IMR-90 (cell line): Measurements from ENCODE around the gene SPHK2. TPM values are rescaled to one million over a fixed set of nuclear protein-coding genes. Genes with fewer than 3 reads are reported as not detected.

Source experiments
- ATAC-seq: fragments of 200-7000 bp; cut with Tn5 transposase; 2 replicates; pipeline ENCODE4 v1.9.1; 2020; ENCODE audit warnings: low read depth, mild to moderate bottlenecking, moderate library complexity
- BruUV-seq: library from RNA; stranded (reverse); fragments of 400-500 nt; replicated peaks from 2 replicates; lab custom pipeline; 2021; lab: Mats Ljungman, UMichigan
- CTCF ChIA-PET: fragments of 300-600 bp; formaldehyde crosslinking; extraction: SDS; loops from one replicate; lab custom pipeline; 2021; ENCODE audit warnings: antibody characterized with exemption; lab: Yijun Ruan, JAX
- POLR2A ChIA-PET: fragments of 300-600 bp; sonication (Branson Sonifier 250); formaldehyde crosslinking; loops from one replicate; lab custom pipeline; 2022; ENCODE audit warnings: antibody characterized with exemption; ENCODE audit not compliant: unreplicated experiment; lab: Charles Lee
- DNase-seq: peaks from one replicate; pipeline ENCODE4 v3.0.0; 2013
- H2AFZ ChIP-seq: replicated peaks from 2 replicates; pipeline ENCODE3; 2013; ENCODE audit warnings: low read length, mild to moderate bottlenecking; ENCODE audit not compliant: poor library complexity
- H2AK5ac ChIP-seq: 2 replicates; pipeline ENCODE4 v1.6.1; 2013; ENCODE audit warnings: low read depth, low read length, inconsistent platforms
- H2AK9ac ChIP-seq: replicated peaks from 2 replicates; pipeline ENCODE3; 2013; ENCODE audit warnings: mild to moderate bottlenecking, low read depth, low read length, moderate library complexity; ENCODE audit not compliant: poor library complexity
- H2BK120ac ChIP-seq: 2 replicates; pipeline ENCODE4 v1.6.1; 2013; ENCODE audit warnings: low read depth, low read length, inconsistent platforms
- H2BK15ac ChIP-seq: 3 replicates; pipeline ENCODE4 v1.6.1; 2013; ENCODE audit warnings: low read depth, low read length, inconsistent platforms
- H2BK20ac ChIP-seq: 2 replicates; pipeline ENCODE4 v1.6.1; 2013; ENCODE audit warnings: low read depth, mild to moderate bottlenecking, inconsistent platforms, low read length, moderate library complexity
- H2BK5ac ChIP-seq: 2 replicates; pipeline ENCODE4 v1.6.1; 2013; ENCODE audit warnings: mild to moderate bottlenecking, low read depth, low read length, inconsistent platforms; ENCODE audit not compliant: poor library complexity, severe bottlenecking
- H3K14ac ChIP-seq: replicated peaks from 2 replicates; pipeline ENCODE4 v1.6.1; 2013; ENCODE audit warnings: low read depth, low read length, inconsistent platforms
- H3K18ac ChIP-seq: 2 replicates; pipeline ENCODE4 v1.6.1; 2013; ENCODE audit warnings: low read depth, low read length, control low read depth
- H3K23ac ChIP-seq: 2 replicates; pipeline ENCODE4 v1.6.1; 2013; ENCODE audit warnings: low read depth, low read length, inconsistent platforms
- H3K27ac ChIP-seq: 2 replicates; pipeline ENCODE4 v1.5.1; 2013; ENCODE audit warnings: mild to moderate bottlenecking, control low read depth, low read length; ENCODE audit not compliant: insufficient read depth
- H3K27me3 ChIP-seq: 2 replicates; pipeline ENCODE4 v1.6.1; 2013; ENCODE audit warnings: low read length; ENCODE audit not compliant: control insufficient read depth, insufficient read depth
- H3K36me3 ChIP-seq: 2 replicates; pipeline ENCODE4 v1.6.1; 2013; ENCODE audit warnings: low read length, mixed read lengths; ENCODE audit not compliant: control insufficient read depth, insufficient read depth
- H3K4ac ChIP-seq: 2 replicates; pipeline ENCODE4 v1.6.1; 2013; ENCODE audit warnings: low read depth, low read length, inconsistent platforms
- H3K4me1 ChIP-seq: 2 replicates; pipeline ENCODE4 v1.6.1; 2013; ENCODE audit warnings: low read length, mixed read lengths; ENCODE audit not compliant: control insufficient read depth, insufficient read depth
- H3K4me2 ChIP-seq: 2 replicates; pipeline ENCODE4 v1.6.1; 2013; ENCODE audit warnings: low read depth, mild to moderate bottlenecking, control low read depth, low read length, moderate library complexity
- H3K4me3 ChIP-seq: 2 replicates; pipeline ENCODE4 v1.5.1; 2013; ENCODE audit warnings: low read depth, mild to moderate bottlenecking, control low read depth, low read length, moderate library complexity; ENCODE audit not compliant: insufficient read depth
- H3K56ac ChIP-seq: 2 replicates; pipeline ENCODE4 v1.6.1; 2013; ENCODE audit warnings: low read length, inconsistent platforms; ENCODE audit not compliant: insufficient read depth; ENCODE audit errors: extremely low read depth
- H3K79me1 ChIP-seq, 2 experiments: 2 replicates each; pipeline ENCODE4 v1.6.1; 2013; ENCODE audit warnings: low read length in 2 of 2, inconsistent platforms in 1 of 2, low read depth in 1 of 2
- H3K9ac ChIP-seq: 2 replicates; pipeline ENCODE4 v1.6.1; 2013; ENCODE audit warnings: low read depth, low read length, control low read depth
- H3K9me1 ChIP-seq: 2 replicates; pipeline ENCODE4 v1.6.1; 2013; ENCODE audit warnings: low read length, inconsistent platforms; ENCODE audit not compliant: insufficient read depth
- H3K9me3 ChIP-seq: 2 replicates; pipeline ENCODE4 v1.6.1; 2013; ENCODE audit warnings: low read length; ENCODE audit not compliant: control insufficient read depth, insufficient read depth
- H4K20me1 ChIP-seq: 2 replicates; pipeline ENCODE4 v1.6.1; 2013; ENCODE audit warnings: low read length, inconsistent platforms; ENCODE audit not compliant: insufficient read depth
- H4K5ac ChIP-seq: 2 replicates; pipeline ENCODE4 v1.6.1; 2013; ENCODE audit warnings: mild to moderate bottlenecking, low read depth, low read length, control low read depth
- H4K8ac ChIP-seq, 2 experiments: 2 replicates each; pipeline ENCODE4 v1.6.1; 2013; ENCODE audit warnings: low read depth in 2 of 2, low read length in 2 of 2, control low read depth in 1 of 2, inconsistent platforms in 1 of 2
- H4K91ac ChIP-seq: 2 replicates; pipeline ENCODE4 v1.6.1; 2013; ENCODE audit warnings: low read depth, low read length, inconsistent platforms; ENCODE audit not compliant: insufficient read depth
- CEBPB ChIP-seq: IDR thresholded peaks from 2 replicates; pipeline ENCODE4 v1.6.1; 2012; ENCODE audit warnings: low read depth, low read length, improper control_type of control experiment
- CHD1 ChIP-seq: IDR thresholded peaks from 2 replicates; pipeline ENCODE4 v1.6.1; 2012; ENCODE audit warnings: low read depth, low read length, improper control_type of control experiment
- CTCF ChIP-seq: conservative IDR thresholded peaks from 2 replicates; pipeline ENCODE4 v1.5.1; 2012; ENCODE audit warnings: mild to moderate bottlenecking, low read depth, low read length, improper control_type of control experiment
- FOS ChIP-seq: fragments of 150-350 bp; IDR thresholded peaks from 2 replicates; pipeline ENCODE4 v1.6.1; 2016; ENCODE audit warnings: low read depth, low read length
- MAFK ChIP-seq: IDR thresholded peaks from 2 replicates; pipeline ENCODE4 v1.6.1; 2012; ENCODE audit warnings: low read depth, low read length, improper control_type of control experiment
- MXI1 ChIP-seq: IDR thresholded peaks from 2 replicates; pipeline ENCODE4 v1.6.1; 2012; ENCODE audit warnings: low read depth, mild to moderate bottlenecking, low read length, moderate library complexity, borderline replicate concordance
- NFE2L2 ChIP-seq: fragments of 150-350 bp; IDR thresholded peaks from 2 replicates; pipeline ENCODE4 v1.6.1; 2016; ENCODE audit warnings: low read depth, mild to moderate bottlenecking, low read length
- POLR2A ChIP-seq: IDR thresholded peaks from 2 replicates; pipeline ENCODE4 v1.6.1; 2012; ENCODE audit warnings: mild to moderate bottlenecking, low read depth, low read length
- RAD21 ChIP-seq: IDR thresholded peaks from 2 replicates; pipeline ENCODE4 v1.6.1; 2012; ENCODE audit warnings: low read length, improper control_type of control experiment
- RCOR1 ChIP-seq: IDR thresholded peaks from 2 replicates; pipeline ENCODE4 v1.6.1; 2012; ENCODE audit warnings: mild to moderate bottlenecking, low read length, improper control_type of control experiment; ENCODE audit not compliant: insufficient replicate concordance
- SMC3 ChIP-seq: fragments of 150-350 bp; IDR thresholded peaks from 2 replicates; pipeline ENCODE4 v1.6.1; 2016; ENCODE audit warnings: low read depth, mild to moderate bottlenecking, antibody characterized with exemption, low read length, moderate library complexity
- USF2 ChIP-seq: fragments of 150-350 bp; IDR thresholded peaks from 2 replicates; pipeline ENCODE4 v1.6.1; 2017; ENCODE audit warnings: mild to moderate bottlenecking, antibody characterized with exemption, low read length, low read depth
- WGBS, 2 experiments: methylation state at CpG; one replicate each; pipeline versions ENCODE4 v1.1.5 to v1.1.7; 2013; ENCODE audit warnings: missing lambda C conversion rate in 2 of 2; ENCODE audit not compliant: insufficient read length in 1 of 2; ENCODE audit errors: extremely low coverage in 2 of 2; 5-methylcytosine and 5-hydroxymethylcytosine counted together
- dilution Hi-C: fragments of 300-500 bp; cut with HindIII; formaldehyde crosslinking; loops from one replicate; pipeline ENCODE4 v1.14.3; 2018; ENCODE audit warnings: low sequenced_read_pairs; ENCODE audit not compliant: unreplicated experiment
- in situ Hi-C: fragments of 300-500 bp; cut with MboI; formaldehyde crosslinking; loops from 3 replicates; pipeline ENCODE4 v1.14.3; 2019; ENCODE audit warnings: low sequenced_read_pairs, inconsistent platforms, mixed read lengths
- intact Hi-C: fragments of 100-400 bp; cut with micrococcal nuclease; formaldehyde crosslinking; loops from 2 replicates; pipeline ENCODE4 v1.10.0; 2022
- polyA plus RNA-seq, 3 experiments: library from polyadenylated mRNA; depleted of rRNA; stranded (reverse); fragments of >200 nt; gene quantifications; 2 replicates each; pipeline ENCODE4 v1.2.3, GENCODE V29; 2012; ENCODE audit warnings: low replicate concordance in 1 of 3
- total RNA-seq: library from RNA; depleted of rRNA; stranded (reverse); fragments of >200 nt; gene quantifications from 2 replicates; pipeline ENCODE4 v1.2.3, GENCODE V29; 2012

SPHK2 gene
- total and polyA plus RNA-seq, 2 of the 4 experiments (the other 2 are of a cell fraction) = 1.6 to 9.9 TPM

GRCh38 chr19:48644839-48645619, 25.7 kb downstream of the SPHK2 start (continued):
- TF ChIP-seq SMC3 (no peak), MXI1 (no peak)

GRCh38 chr19:48645620-48646000, 26.3 kb downstream of the SPHK2 start:
- CTCF ChIA-PET = interaction anchor here (0.5 to 1.4 kb wide), 4 partner anchors 137 to 681 kb away, joined by 3 to 6 read pairs (median 4); no protein-coding TSS in a partner anchor
- Histone ChIP-seq H2AK9ac (no peak overlapping the region), H2BK5ac (no peak overlapping the region), H3K4me2 (peak overlapping the region; percentile 84), H3K36me3 (no peaks in the 10 kb centered on the region), H3K4me1 (peaks cover 5% of the 10 kb centered on the region), H3K4ac (0 out of 2 replicates have a peak overlapping the region, but pooled peaks have one; percentile 41), H3K18ac (no peak overlapping the region), H3K9me3 (no peaks in the 10 kb centered on the region), H4K5ac (peak overlapping the region; percentile 3), H2AFZ (peak overlapping the region; percentile 91), H3K9me1 (no peaks in the 10 kb centered on the region; the same call in 1 of the 2 replicates), H3K9ac (peak overlapping the region; percentile 13), H3K27me3 (no peaks in the 10 kb centered on the region), H3K23ac (peak overlapping the region; percentile 17), H3K27ac (peak overlapping the region; percentile 21; the same call in 1 of the 2 replicates), H4K20me1 (no peaks in the 10 kb centered on the region), H3K14ac (peak overlapping the region; percentile 3), H2BK120ac (peak overlapping the region; percentile 52; the same call in 1 of the 2 replicates), H3K56ac (no peak overlapping the region), H4K8ac (peak overlapping the region; percentile 76 to 93; a peak in 3 of 4 replicates), H2BK20ac (no peak overlapping the region), H3K4me3 (peak overlapping the region; percentile 44), H4K91ac (0 out of 2 replicates have a peak overlapping the region, but pooled peaks have one; percentile 1), H3K79me1 (no peaks in the 10 kb centered on the region), H2BK15ac (0 out of 3 replicates have a peak overlapping the region, but pooled peaks have one; percentile 26), H2AK5ac (no peak overlapping the region)
- 0% methylated on average over 3 of the region's 6 CpGs; no CpG with 5 or more reads in 1 of the 2 experiments for WGBS, 2 experiments
- POLR2A ChIA-PET = interaction anchor here (0.7 kb wide), 1 partner anchor 197 kb away, joined by 3 read pairs; no protein-coding TSS in a partner anchor
- in situ Hi-C loops (loop anchor here (10.0 kb wide), 2 partner anchors 189 to 319 kb away; partner anchors contain the start of genes FTL and HSD17B14), dilution Hi-C loops (no loop called here), intact Hi-C loops (loop anchor here (5.0 to 10.0 kb wide), 2 partner anchors 197 to 319 kb away; partner anchors contain the start of gene FTL)
- no peak for DNase-seq
- no TSS peak for BruUV-seq
- no peak; the same call in 1 of the 2 replicates for ATAC-seq
- TF ChIP-seq CEBPB (no peak), CTCF (no peak), NFE2L2 (no peak), CHD1 (no peak), USF2 (no peak), MXI1 (no peak), RAD21 (no peak), MAFK (no peak), RCOR1 (no peak), POLR2A (no peak), SMC3 (no peak), FOS (no peak)
